ENCODE measurements around the gene STUM. TPM values are rescaled to one million over a fixed set of nuclear protein-coding genes. Genes with fewer than 3 reads are reported as not detected.

The STUM gene
- total and polyA plus RNA-seq, 2 experiments from 2014 or later: 0.71 to 7.6 TPM

DNA sequence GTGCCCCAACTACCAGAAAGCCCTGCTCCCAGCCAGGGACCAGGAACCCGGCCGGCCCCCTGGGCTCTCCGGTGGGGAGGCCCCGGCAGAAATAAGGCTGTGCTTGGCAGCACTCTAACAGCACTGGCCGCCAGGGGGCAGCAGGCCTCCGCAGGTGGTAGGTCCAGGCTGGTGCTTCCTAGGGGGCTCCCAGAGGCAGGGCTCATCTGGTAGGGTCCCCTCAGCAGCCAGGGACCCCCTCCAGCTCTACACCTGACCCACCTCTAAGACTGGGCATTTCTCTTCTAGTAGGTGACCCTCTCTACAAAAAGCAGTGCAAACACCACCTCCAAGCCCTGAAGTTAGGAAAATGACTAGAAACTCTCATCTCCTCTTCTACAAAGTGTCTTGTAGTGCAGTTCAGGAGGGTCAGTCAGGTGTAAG lies 85.6 kb downstream of the STUM start:
- Histone ChIP-seq H3K36me3 (no peaks in the 10 kb centered on the region), H3K9me3 (ENCODE audit: low read depth) (no peaks in the 10 kb centered on the region)

GRCh38 chr1:226634611-226635246 lies 86.2 kb downstream of the STUM start:
- Histone ChIP-seq H3K36me3 (no peaks in the 10 kb centered on the region), H3K9me3 (ENCODE audit: low read depth) (no peaks in the 10 kb centered on the region), H3K27me3 (no peaks in the 10 kb centered on the region), H3K4me1 (ENCODE audit: low read depth) (no peaks in the 10 kb centered on the region), H3K4me3 (no peak overlapping the region), H3K27ac (no peak overlapping the region)
- TF ChIP-seq, protein P1, sequence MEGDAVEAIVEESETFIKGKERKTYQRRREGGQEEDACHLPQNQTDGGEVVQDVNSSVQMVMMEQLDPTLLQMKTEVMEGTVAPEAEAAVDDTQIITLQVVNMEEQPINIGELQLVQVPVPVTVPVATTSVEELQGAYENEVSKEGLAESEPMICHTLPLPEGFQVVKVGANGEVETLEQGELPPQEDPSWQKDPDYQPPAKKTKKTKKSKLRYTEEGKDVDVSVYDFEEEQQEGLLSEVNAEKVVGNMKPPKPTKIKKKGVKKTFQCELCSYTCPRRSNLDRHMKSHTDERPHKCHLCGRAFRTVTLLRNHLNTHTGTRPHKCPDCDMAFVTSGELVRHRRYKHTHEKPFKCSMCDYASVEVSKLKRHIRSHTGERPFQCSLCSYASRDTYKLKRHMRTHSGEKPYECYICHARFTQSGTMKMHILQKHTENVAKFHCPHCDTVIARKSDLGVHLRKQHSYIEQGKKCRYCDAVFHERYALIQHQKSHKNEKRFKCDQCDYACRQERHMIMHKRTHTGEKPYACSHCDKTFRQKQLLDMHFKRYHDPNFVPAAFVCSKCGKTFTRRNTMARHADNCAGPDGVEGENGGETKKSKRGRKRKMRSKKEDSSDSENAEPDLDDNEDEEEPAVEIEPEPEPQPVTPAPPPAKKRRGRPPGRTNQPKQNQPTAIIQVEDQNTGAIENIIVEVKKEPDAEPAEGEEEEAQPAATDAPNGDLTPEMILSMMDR (IDR thresholded peaks at IDR 0.05; ENCODE audit: low read depth, low read length): no peak
- no peak for DNase-seq (ENCODE audit: low read depth in 1 of 2, low spot score in 1 of 2)

More for the DNA sequence above, 85.6 kb downstream of the STUM start:
- H3K27ac ChIP-seq: no peak overlapping the region
- no peaks in the 10 kb centered on the region for H3K27me3 ChIP-seq
- peak; percentile 75 to 83 for DNase-seq (ENCODE audit: low read depth in 1 of 2, low spot score in 1 of 2)
- no peak overlapping the region for H3K4me3 ChIP-seq
- TF ChIP-seq, protein P1 (IDR thresholded peaks at IDR 0.05; ENCODE audit: low read depth, low read length): peak; percentile 91
- no peaks in the 10 kb centered on the region for H3K4me1 ChIP-seq (ENCODE audit: low read depth)

DNA sequence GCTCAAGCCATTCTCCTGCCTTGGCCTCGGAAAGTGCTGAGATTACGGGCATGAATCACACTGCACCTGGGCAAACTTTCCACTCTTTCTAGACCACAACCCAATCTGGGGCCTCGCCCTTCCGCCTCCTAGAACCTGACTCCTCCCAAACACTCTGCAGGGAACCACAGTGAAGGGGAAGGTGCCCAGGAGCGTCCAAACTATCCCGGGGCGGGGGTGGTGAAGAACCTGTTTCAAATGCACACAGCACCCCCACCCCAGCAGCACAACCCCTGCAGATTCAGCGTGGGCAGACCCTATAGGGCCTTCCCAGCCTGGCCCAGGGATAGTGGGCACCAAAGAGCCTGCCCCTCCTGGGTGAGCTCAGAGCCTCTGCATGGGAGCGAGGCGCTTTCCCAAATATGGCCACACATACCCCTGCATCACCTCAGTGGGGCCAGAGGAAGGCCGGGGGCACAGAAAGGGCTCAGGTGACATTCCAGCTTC lies 86.9 kb downstream of the STUM start:
- TF ChIP-seq, protein P1 (IDR thresholded peaks at IDR 0.05; ENCODE audit: low read depth, low read length): no peak
- DNase-seq (ENCODE audit: low read depth in 1 of 2, low spot score in 1 of 2): no peak
- H3K36me3 ChIP-seq: no peaks in the 10 kb centered on the region
- H3K27ac ChIP-seq: no peak overlapping the region
- H3K27me3 ChIP-seq: no peaks in the 10 kb centered on the region
- H3K4me1 ChIP-seq (ENCODE audit: low read depth): no peaks in the 10 kb centered on the region
- H3K9me3 ChIP-seq (ENCODE audit: low read depth): no peaks in the 10 kb centered on the region
- H3K4me3 ChIP-seq: no peak overlapping the region

- DNase-seq (ENCODE audit: low read depth in 1 of 2, low spot score in 1 of 2): no peak
- Histone ChIP-seq H3K36me3 (no peaks in the 10 kb centered on the region), H3K4me3 (no peak overlapping the region), H3K4me1 (ENCODE audit: low read depth) (no peaks in the 10 kb centered on the region), H3K27ac (no peak overlapping the region), H3K9me3 (ENCODE audit: low read depth) (no peaks in the 10 kb centered on the region), H3K27me3 (no peaks in the 10 kb centered on the region)
- TF ChIP-seq, protein P1 (IDR thresholded peaks at IDR 0.05; ENCODE audit: low read depth, low read length): no peak
Observed at GRCh38 chr1:226636847-226637096, 88.2 kb downstream of the STUM start.

DNA sequence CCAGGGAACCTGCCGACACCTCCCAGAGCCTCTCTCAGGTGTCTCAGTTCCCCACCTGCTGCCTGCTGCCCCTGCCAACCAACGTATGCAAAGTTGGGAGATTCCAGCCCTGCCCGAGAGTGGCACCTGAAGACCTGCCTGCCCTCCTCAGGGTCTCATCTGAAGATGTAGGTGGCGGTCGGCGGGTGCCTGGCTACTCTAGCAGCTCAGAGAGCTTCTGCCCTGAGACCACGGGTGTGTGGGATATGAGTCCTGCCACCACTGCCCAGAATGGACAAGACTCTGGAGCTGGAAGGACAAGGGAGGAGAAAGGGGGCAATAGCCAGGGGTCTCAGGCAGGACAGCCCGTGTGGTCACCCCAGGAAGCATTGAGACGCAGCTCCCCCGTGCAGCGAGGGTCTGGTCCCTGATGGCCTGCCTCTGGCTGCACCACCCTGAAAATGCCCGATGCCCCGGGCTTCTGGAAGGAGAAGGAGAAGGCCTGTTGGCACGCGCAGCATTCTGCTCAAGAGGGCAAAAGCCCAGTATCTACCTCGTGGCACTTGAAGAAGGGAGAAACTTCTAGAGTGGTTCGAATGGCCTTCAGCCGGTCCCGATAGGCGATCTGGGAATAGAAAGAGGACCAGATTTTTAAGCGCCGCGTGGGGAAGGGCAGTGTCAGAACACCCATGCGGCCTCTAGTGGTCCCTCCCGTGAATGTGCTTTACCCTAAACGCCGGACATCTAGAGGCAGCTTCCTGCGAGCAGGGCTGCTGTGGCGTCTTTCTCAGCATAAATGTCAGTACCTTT lies 88.8 kb downstream of the STUM start:
- peak in 1 of 2 donors; percentile 63 for DNase-seq (ENCODE audit: low read depth in 1 of 2, low spot score in 1 of 2)

More for the DNA sequence above, 88.8 kb downstream of the STUM start:
- TF ChIP-seq, protein P1 (IDR thresholded peaks at IDR 0.05; ENCODE audit: low read depth, low read length): peak; percentile 69
- Histone ChIP-seq H3K36me3 (no peaks in the 10 kb centered on the region), H3K4me1 (ENCODE audit: low read depth) (no peaks in the 10 kb centered on the region), H3K9me3 (ENCODE audit: low read depth) (no peaks in the 10 kb centered on the region), H3K4me3 (no peak overlapping the region), H3K27ac (no peak overlapping the region), H3K27me3 (no peaks in the 10 kb centered on the region)
